ENCODE measurements around the gene PPFIBP2. TPM values are rescaled to one million over a fixed set of nuclear protein-coding genes. Genes with fewer than 3 reads are reported as not detected.

The PPFIBP2 gene
- 100 to 1,000 TPM in 1 of 8 experiments, 10 to 100 TPM in 3, 1 to 10 TPM in 3, under 1 TPM in 1; 0.92 to 132 (median 10.5) TPM for total RNA-seq

DNA sequence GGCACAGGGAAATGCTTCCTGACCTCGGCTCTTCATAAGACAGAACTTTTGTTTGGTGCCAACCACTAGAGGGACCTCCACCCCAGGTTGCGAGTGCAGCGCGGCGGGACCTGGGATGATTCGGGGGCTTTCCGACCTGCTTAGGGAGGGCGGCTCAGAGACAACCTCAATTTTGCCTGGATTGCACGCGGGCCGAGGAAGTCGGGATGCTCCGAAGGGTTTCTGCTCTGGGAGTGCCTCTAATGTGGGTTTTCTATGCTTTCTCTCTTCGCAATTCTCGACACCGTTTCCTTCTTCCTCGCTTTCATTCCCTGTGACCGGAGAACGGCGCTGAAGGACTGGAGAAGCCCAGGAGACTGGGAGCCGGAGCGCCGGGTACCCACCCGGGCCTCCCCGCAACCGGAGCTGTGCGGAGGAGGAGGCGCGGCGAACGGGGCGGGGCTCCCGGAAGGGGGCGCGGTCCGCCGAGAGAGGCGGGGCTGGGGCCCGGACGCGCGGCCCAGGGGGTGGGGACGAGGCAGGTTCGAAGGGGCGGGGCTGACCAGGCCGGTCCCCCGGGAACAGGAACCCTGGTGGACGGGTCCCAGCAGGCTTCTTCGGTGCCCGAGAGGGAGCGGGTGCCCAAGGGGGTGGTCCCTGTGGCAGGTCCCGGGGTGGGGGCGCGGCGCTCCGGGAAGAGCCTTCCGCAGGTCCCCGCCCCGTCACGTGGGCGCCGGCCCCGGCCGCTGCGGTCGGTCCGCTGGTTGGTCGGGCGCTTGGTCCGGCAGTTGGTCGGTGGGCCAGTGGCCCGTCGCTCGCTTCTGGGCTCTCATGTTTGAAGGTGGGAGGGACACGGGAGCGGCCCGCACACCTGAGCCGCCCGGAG lies at the start of gene PPFIBP2:
Gene PPFIBP2, plus strand, starts transcription at position 766 of the 865 bp plus-strand sequence. CDS start 35,477 bp downstream, outside the sequence.
- peak within 1 kb of the TSS in 1 of 2 donors; percentile 45 for H3K27ac ChIP-seq
- peak; percentile 80 to 91 (median 86) for ATAC-seq (replicated peaks in 6 of 8)
- in situ Hi-C loops (cut with MboI; ENCODE audit: low pct_unique_long_range_greater_than_20kb in 2 of 9, low sequenced_read_pairs in 9 of 9, unreplicated experiment in 9 of 9), result no loop called here
- peak within 1 kb of the TSS; percentile 74 to 88 (median 85) for H3K4me3 ChIP-seq
- peaks cover 0 to 8% of the 10 kb centered on the region in 2 donors for H3K4me1 ChIP-seq (replicated peaks in 1 of 2)
- WGBS, 10 experiments, result 0 to 20% (median 3%) methylated on average over 1 to 10 of the region's 79 CpGs; no CpG with 5 or more reads in 5 of the 10 experiments

DNA sequence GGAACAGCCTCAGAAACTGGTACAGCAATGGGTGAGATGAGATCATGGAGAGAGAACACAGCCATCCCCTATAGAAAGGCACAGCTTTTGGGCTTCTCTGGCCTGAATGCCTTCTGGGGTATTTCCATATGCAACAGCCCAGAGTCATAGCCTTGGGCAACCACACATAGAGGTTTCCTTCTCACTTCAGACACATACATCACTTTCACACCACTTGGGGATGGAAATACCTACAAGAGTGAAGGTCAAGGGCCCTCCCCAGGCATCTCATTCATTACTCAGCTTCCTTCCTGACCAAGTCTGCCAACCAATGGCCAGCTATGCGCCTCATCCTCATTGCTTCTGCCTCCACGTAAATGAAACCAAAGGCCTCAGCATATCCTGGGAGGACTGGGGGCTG lies 46.1 kb upstream of the PPFIBP2 start:
- 60 to 100% (median 90%) methylated on average over 1 to 2 of the region's 2 CpGs; no CpG with 5 or more reads in 7 of the 10 experiments for WGBS, 10 experiments
- no peaks in the 10 kb centered on the region for H3K4me1 ChIP-seq (replicated peaks in 1 of 2)
- in situ Hi-C loops (cut with MboI; ENCODE audit: low pct_unique_long_range_greater_than_20kb in 2 of 9, low sequenced_read_pairs in 9 of 9, unreplicated experiment in 9 of 9), result no loop called here
- H3K4me3 ChIP-seq, result no peak overlapping the region
- no peak for ATAC-seq (replicated peaks in 6 of 8)
- no peak overlapping the region for H3K27ac ChIP-seq

DNA sequence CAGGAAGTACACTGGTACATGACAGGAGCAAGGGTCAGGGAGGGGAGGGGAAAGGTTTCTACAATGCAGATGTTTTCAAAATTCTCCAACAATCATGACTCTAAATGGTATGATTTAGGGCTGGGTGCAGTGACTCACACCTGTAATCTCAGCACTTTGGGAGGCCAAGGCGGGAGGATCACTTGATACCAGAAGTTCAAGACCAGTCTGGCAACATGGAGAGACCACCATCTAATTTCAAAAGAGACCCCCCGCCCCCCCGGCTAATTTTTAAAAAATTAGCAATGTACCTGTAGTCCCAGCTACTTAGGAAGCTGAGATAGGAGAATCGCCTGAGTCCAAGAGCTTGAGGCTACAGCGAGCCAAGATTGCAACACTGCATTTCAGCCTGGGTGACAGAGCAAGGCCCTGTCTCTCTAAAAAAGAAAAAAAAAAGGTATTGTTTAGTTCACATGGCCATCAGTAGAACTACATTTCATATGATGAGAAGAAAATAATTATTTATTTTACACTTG lies 44.4 kb upstream of the PPFIBP2 start:
- in situ Hi-C loops (cut with MboI; ENCODE audit: low pct_unique_long_range_greater_than_20kb in 2 of 9, low sequenced_read_pairs in 9 of 9, unreplicated experiment in 9 of 9), result no loop called here
- Histone ChIP-seq H3K27ac (no peak overlapping the region), H3K4me1 (replicated peaks in 1 of 2) (no peaks in the 10 kb centered on the region), H3K4me3 (no peak overlapping the region)
- 87 to 100% (median 100%) methylated on average over 1 to 5 of the region's 5 CpGs; no CpG with 5 or more reads in 1 of the 10 experiments for WGBS, 10 experiments
- peak in 1 of 8 experiments; percentile 41 for ATAC-seq (replicated peaks in 6 of 8)

GRCh38 chr11:7471071-7471470 lies 42.7 kb upstream of the PPFIBP2 start:
- ATAC-seq (replicated peaks in 6 of 8), result no peak
- no peak overlapping the region for H3K27ac ChIP-seq
- no peak overlapping the region for H3K4me3 ChIP-seq
- in situ Hi-C loops (cut with MboI; ENCODE audit: low pct_unique_long_range_greater_than_20kb in 2 of 9, low sequenced_read_pairs in 9 of 9, unreplicated experiment in 9 of 9), result no loop called here
- WGBS, 10 experiments, result 40 to 100% (median 75%) methylated on average over 1 to 5 of the region's 7 CpGs; no CpG with 5 or more reads in 1 of the 10 experiments
- no peaks in the 10 kb centered on the region for H3K4me1 ChIP-seq (replicated peaks in 1 of 2)

DNA sequence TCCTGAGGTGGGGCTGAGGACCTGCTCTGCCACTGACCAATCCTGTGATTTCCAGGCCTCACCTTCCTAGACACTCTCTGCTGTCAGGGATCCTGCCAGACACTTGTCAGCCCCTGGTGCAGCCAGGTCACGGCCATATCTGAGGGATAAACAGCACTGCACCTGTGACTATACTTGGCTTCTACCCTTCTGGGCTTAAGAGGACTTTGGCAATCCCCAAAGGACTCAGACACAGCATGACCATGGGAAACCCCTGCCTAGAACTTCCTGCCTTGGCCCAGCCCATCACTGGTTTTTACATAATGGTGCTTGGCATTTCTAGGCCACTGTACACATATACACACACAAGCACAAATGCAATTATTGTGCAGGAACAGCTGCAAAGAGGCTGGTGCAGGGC lies 40.1 kb upstream of the PPFIBP2 start:
- peak in 1 of 8 experiments; percentile 49 for ATAC-seq (replicated peaks in 6 of 8)
- Histone ChIP-seq H3K27ac (no peak overlapping the region), H3K4me1 (replicated peaks in 1 of 2) (no peaks in the 10 kb centered on the region), H3K4me3 (no peak overlapping the region)
- 50 to 100% methylated on average over 1 of the region's 1 CpG; no CpG with 5 or more reads in 8 of the 10 experiments for WGBS, 10 experiments
- in situ Hi-C loops (cut with MboI; ENCODE audit: low pct_unique_long_range_greater_than_20kb in 2 of 9, low sequenced_read_pairs in 9 of 9, unreplicated experiment in 9 of 9), result no loop called here

GRCh38 chr11:7480113-7480512 lies 33.7 kb upstream of the PPFIBP2 start:
- 10 to 78% (median 50%) methylated on average over 1 to 2 of the region's 2 CpGs; no CpG with 5 or more reads in 3 of the 10 experiments for WGBS, 10 experiments
- in situ Hi-C loops (cut with MboI; ENCODE audit: low pct_unique_long_range_greater_than_20kb in 2 of 9, low sequenced_read_pairs in 9 of 9, unreplicated experiment in 9 of 9), result no loop called here
- peak in 4 of 8 experiments; percentile 58 to 91 (median 77) for ATAC-seq (replicated peaks in 6 of 8)
- Histone ChIP-seq H3K4me3 (no peak overlapping the region), H3K4me1 (replicated peaks in 1 of 2) (no peaks in the 10 kb centered on the region), H3K27ac (no peak overlapping the region)

GRCh38 chr11:7484131-7484530 lies 29.7 kb upstream of the PPFIBP2 start:
- no peak overlapping the region for H3K4me3 ChIP-seq
- ATAC-seq (replicated peaks in 6 of 8), result peak in 3 of 8 experiments; percentile 3 to 11 (median 9)
- no peak overlapping the region for H3K27ac ChIP-seq
- H3K4me1 ChIP-seq (replicated peaks in 1 of 2), result no peaks in the 10 kb centered on the region
- in situ Hi-C loops (cut with MboI; ENCODE audit: low pct_unique_long_range_greater_than_20kb in 2 of 9, low sequenced_read_pairs in 9 of 9, unreplicated experiment in 9 of 9), result no loop called here
- 6 to 89% (median 80%) methylated on average over 1 to 3 of the region's 3 CpGs; no CpG with 5 or more reads in 1 of the 10 experiments for WGBS, 10 experiments

- peak in 2 of 8 experiments; percentile 3 to 8 for ATAC-seq (replicated peaks in 6 of 8)
- Histone ChIP-seq H3K4me1 (replicated peaks in 1 of 2) (no peaks in the 10 kb centered on the region), H3K4me3 (no peak overlapping the region), H3K27ac (no peak overlapping the region)
- WGBS, 10 experiments, result 40 to 90% (median 79%) methylated on average over 1 to 3 of the region's 3 CpGs; no CpG with 5 or more reads in 2 of the 10 experiments
- in situ Hi-C loops (cut with MboI; ENCODE audit: low pct_unique_long_range_greater_than_20kb in 2 of 9, low sequenced_read_pairs in 9 of 9, unreplicated experiment in 9 of 9), result no loop called here
Measured at GRCh38 chr11:7484645-7485044, 29.2 kb upstream of the PPFIBP2 start.

GRCh38 chr11:7485186-7486097 lies 28.4 kb upstream of the PPFIBP2 start, which contains the start of gene OLFML1:
Gene OLFML1 (plus strand): TSS chr11:7485506. CDS start chr11:7485876, 370 bp downstream.
- 11 to 100% (median 78%) methylated on average over 1 to 8 of the region's 15 CpGs for WGBS, 10 experiments
- Histone ChIP-seq H3K27ac (no peak within 1 kb of the TSS), H3K4me3 (no peak within 1 kb of the TSS), H3K4me1 (replicated peaks in 1 of 2) (peaks cover 0 to under 1% of the 10 kb centered on the region in 2 donors)
- in situ Hi-C loops (cut with MboI; ENCODE audit: low pct_unique_long_range_greater_than_20kb in 2 of 9, low sequenced_read_pairs in 9 of 9, unreplicated experiment in 9 of 9), result no loop called here
- ATAC-seq (replicated peaks in 6 of 8), result peak in 3 of 8 experiments; percentile 6 to 74 (median 9)

GRCh38 chr11:7486098-7486780 lies 27.6 kb upstream of the PPFIBP2 start:
- peak in 3 of 8 experiments; percentile 4 to 22 (median 18) for ATAC-seq (replicated peaks in 6 of 8)
- in situ Hi-C loops (cut with MboI; ENCODE audit: low pct_unique_long_range_greater_than_20kb in 2 of 9, low sequenced_read_pairs in 9 of 9, unreplicated experiment in 9 of 9), result no loop called here
- Histone ChIP-seq H3K27ac (no peak overlapping the region), H3K4me3 (no peak overlapping the region), H3K4me1 (replicated peaks in 1 of 2) (peaks cover 0 to 3% of the 10 kb centered on the region in 2 donors)
- 0 to 100% (median 65%) methylated on average over 1 to 2 of the region's 2 CpGs for WGBS, 10 experiments

- in situ Hi-C loops (cut with MboI; ENCODE audit: low pct_unique_long_range_greater_than_20kb in 2 of 9, low sequenced_read_pairs in 9 of 9, unreplicated experiment in 9 of 9), result no loop called here
- ATAC-seq (replicated peaks in 6 of 8), result peak in 3 of 8 experiments; percentile 44 to 56 (median 50)
- 0 to 100% (median 0%) methylated on average over 1 to 6 of the region's 6 CpGs; no CpG with 5 or more reads in 3 of the 10 experiments for WGBS, 10 experiments
- no peak overlapping the region for H3K4me3 ChIP-seq
- H3K4me1 ChIP-seq (replicated peaks in 1 of 2), result peaks cover 0 to 6% of the 10 kb centered on the region in 2 donors
- no peak overlapping the region for H3K27ac ChIP-seq
Measured at GRCh38 chr11:7486781-7487140, 27.0 kb upstream of the PPFIBP2 start.

GRCh38 chr11:7487360-7487759 lies 26.4 kb upstream of the PPFIBP2 start:
- Histone ChIP-seq H3K4me1 (replicated peaks in 1 of 2) (peaks cover 0 to 6% of the 10 kb centered on the region in 2 donors), H3K27ac (no peak overlapping the region), H3K4me3 (no peak overlapping the region)
- in situ Hi-C loops (cut with MboI; ENCODE audit: low pct_unique_long_range_greater_than_20kb in 2 of 9, low sequenced_read_pairs in 9 of 9, unreplicated experiment in 9 of 9), result no loop called here
- WGBS, 10 experiments, result 0 to 100% (median 38%) methylated on average over 1 to 2 of the region's 2 CpGs
- no peak for ATAC-seq (replicated peaks in 6 of 8)
